GM12878 (cell line): ENCODE results near the gene ZNF688. TPM values are rescaled to one million over a fixed set of nuclear protein-coding genes. Genes with fewer than 3 reads are reported as not detected.

Experiments
- ATAC-seq: fragments of 200-7000 bp; cut with Tn5 transposase; 3 replicates; pipeline ENCODE4 v1.9.1; 2020; ENCODE audit warnings: mild to moderate bottlenecking, moderate library complexity
- BruUV-seq: library from RNA; stranded (reverse); fragments of 400-500 nt; replicated peaks from 2 replicates; lab custom pipeline; 2021; lab: Mats Ljungman, UMichigan
- CTCF ChIA-PET: fragments of 300-600 bp; sonication (Branson Sonifier 250); formaldehyde crosslinking; extraction: SDS; loops from one replicate; lab custom pipeline; 2021; ENCODE audit warnings: inconsistent platforms; lab: Yijun Ruan, JAX
- POLR2A ChIA-PET: fragments of 350-600 bp; formaldehyde crosslinking; extraction: SDS; loops from one replicate; lab custom pipeline; 2021; ENCODE audit warnings: inconsistent platforms; lab: Charles Lee
- RAD21 ChIA-PET: fragments of 300-600 bp; sonication (Branson Sonifier 250); formaldehyde crosslinking; loops from one replicate; lab custom pipeline; 2023; ENCODE audit warnings: antibody characterized with exemption; ENCODE audit not compliant: unreplicated experiment; lab: Charles Lee
- SMC1A ChIA-PET: fragments of 300-600 bp; sonication (Branson Sonifier 250); formaldehyde crosslinking; loops from one replicate; lab custom pipeline; 2023; ENCODE audit not compliant: unreplicated experiment, uncharacterized antibody; lab: Charles Lee
- DNase-seq: peaks from one replicate; pipeline ENCODE4 v3.0.0-alpha.2; 2011; ENCODE audit warnings: low read depth, low spot score
- FAIRE-seq: peaks from 3 replicates; lab custom pipeline; 2011; peaks lifted over from hg19 to GRCh38; lab: Jason Lieb, UNC
- H2AFZ ChIP-seq: 2 replicates; pipeline ENCODE4 v1.6.0; 2011; ENCODE audit warnings: low read depth, low read length, control low read depth; ENCODE audit not compliant: control insufficient read depth
- H3K27ac ChIP-seq: 2 replicates; pipeline ENCODE4 v1.5.1; 2011; ENCODE audit warnings: control low read depth; ENCODE audit not compliant: control insufficient read depth, insufficient read depth
- H3K27me3 ChIP-seq, 2 experiments: replicated peaks in 1 of 2; 2 replicates each; pipeline versions ENCODE4 v1.6.0 to v1.6.1; 2011; ENCODE audit warnings: low read length in 1 of 2; ENCODE audit not compliant: control insufficient read depth in 2 of 2, insufficient read depth in 2 of 2
- H3K36me3 ChIP-seq, 2 experiments: 2 replicates each; pipeline ENCODE4 v1.5.1; 2011; ENCODE audit warnings: low read length in 1 of 2; ENCODE audit not compliant: control insufficient read depth in 2 of 2, insufficient read depth in 2 of 2
- H3K4me1 ChIP-seq: 2 replicates; pipeline ENCODE4 v1.6.1; 2011; ENCODE audit warnings: mild to moderate bottlenecking, low read length, moderate library complexity, mixed read lengths; ENCODE audit not compliant: control insufficient read depth, insufficient read depth
- H3K4me2 ChIP-seq: 2 replicates; pipeline ENCODE4 v1.6.0; 2011; ENCODE audit warnings: control low read depth; ENCODE audit not compliant: control insufficient read depth, insufficient read depth
- H3K4me3 ChIP-seq: fragments of 200-600 bp; sonication (generic); 2 replicates; pipeline ENCODE4 v1.5.1; 2016
- H3K79me2 ChIP-seq: 2 replicates; pipeline ENCODE4 v1.6.0; 2011; ENCODE audit warnings: low read length; ENCODE audit not compliant: control insufficient read depth, insufficient read depth
- H3K9ac ChIP-seq: 2 replicates; pipeline ENCODE4 v1.8.0; 2011; ENCODE audit warnings: low read length, control low read depth, mixed read lengths; ENCODE audit not compliant: control insufficient read depth, insufficient read depth
- H3K9me3 ChIP-seq: replicated peaks from 3 replicates; pipeline ENCODE4 v1.5.1; 2011; ENCODE audit warnings: mild to moderate bottlenecking, low read length; ENCODE audit not compliant: control insufficient read depth, insufficient read depth
- H4K20me1 ChIP-seq: 2 replicates; pipeline ENCODE4 v1.6.0; 2011; ENCODE audit not compliant: control insufficient read depth, insufficient read depth
- BRCA1 ChIP-seq: IDR thresholded peaks from 2 replicates; pipeline ENCODE4 v1.6.1; 2011; ENCODE audit warnings: low read depth, low read length, improper control_type of control experiment
- DPF2 ChIP-seq: fragments of 450-650 bp; IDR thresholded peaks from 2 replicates; pipeline ENCODE4 v1.6.1; 2017; ENCODE audit warnings: mild to moderate bottlenecking
- E2F8 ChIP-seq: fragments of 450-650 bp; IDR thresholded peaks from 2 replicates; pipeline ENCODE4 v1.6.1; 2018; ENCODE audit warnings: mild to moderate bottlenecking, low read depth, moderate library complexity; ENCODE audit not compliant: partially characterized antibody
- NFXL1 ChIP-seq: fragments of 450-650 bp; IDR thresholded peaks from 2 replicates; pipeline ENCODE4 v1.6.1; 2017; ENCODE audit warnings: antibody characterized with exemption, mild to moderate bottlenecking, borderline replicate concordance
- NKRF ChIP-seq: fragments of 450-650 bp; conservative IDR thresholded peaks from 2 replicates; pipeline ENCODE4 v1.6.1; 2017; ENCODE audit warnings: mild to moderate bottlenecking, moderate library complexity
- NRF1 ChIP-seq: conservative IDR thresholded peaks from 2 replicates; pipeline ENCODE4 v1.6.1; 2011; ENCODE audit warnings: mild to moderate bottlenecking, low read depth, low read length, improper control_type of control experiment
- POLR2AphosphoS5 ChIP-seq: IDR thresholded peaks from 2 replicates; pipeline ENCODE4 v1.6.1; 2011; ENCODE audit warnings: mild to moderate bottlenecking, low read length, inconsistent platforms
- PRDM15 ChIP-seq: fragments of 450-650 bp; formaldehyde crosslinking; IDR thresholded peaks from 2 replicates; pipeline ENCODE4 v1.4.0; 2020; ENCODE audit warnings: mild to moderate bottlenecking, moderate library complexity
- RB1 ChIP-seq: fragments of 450-650 bp; formaldehyde crosslinking; IDR thresholded peaks from 2 replicates; pipeline ENCODE4 v1.6.1; 2017; ENCODE audit warnings: mild to moderate bottlenecking, borderline replicate concordance
- RUNX3 ChIP-seq: IDR thresholded peaks from 2 replicates; pipeline ENCODE4 v1.6.1; 2012; ENCODE audit warnings: low read length, inconsistent platforms
- TARDBP ChIP-seq: IDR thresholded peaks from 2 replicates; pipeline ENCODE4 v1.6.1; 2016; ENCODE audit warnings: borderline replicate concordance
- TCF12 ChIP-seq: IDR thresholded peaks from 2 replicates; pipeline ENCODE4 v1.6.1; 2011; ENCODE audit warnings: low read depth, mild to moderate bottlenecking, low read length
- TCF7 ChIP-seq: IDR thresholded peaks from 2 replicates; pipeline ENCODE4 v1.6.1; 2014; ENCODE audit warnings: antibody characterized with exemption, borderline replicate concordance
- USF2 ChIP-seq: IDR thresholded peaks from 2 replicates; pipeline ENCODE4 v1.6.1; 2011; ENCODE audit warnings: low read depth, low read length, improper control_type of control experiment, borderline replicate concordance
- ZNF622 ChIP-seq: fragments of 450-650 bp; IDR thresholded peaks from 2 replicates; pipeline ENCODE4 v1.6.1; 2017; ENCODE audit warnings: mild to moderate bottlenecking, inconsistent platforms
- WGBS: methylation state at CpG from one replicate; pipeline ENCODE4 v1.1.6; 2016; ENCODE audit warnings: low lambda C conversion rate; ENCODE audit not compliant: insufficient replicate concordance, insufficient coverage; ENCODE audit errors: missing lambda C conversion rate; 5-methylcytosine and 5-hydroxymethylcytosine counted together
- in situ Hi-C: fragments of 300-500 bp; cut with MboI; formaldehyde crosslinking; loops from 9 replicates; pipeline ENCODE4 v1.14.3; 2018; ENCODE audit warnings: mixed read lengths
- intact Hi-C: fragments of 100-400 bp; cut with micrococcal nuclease; formaldehyde crosslinking; loops from one replicate; pipeline ENCODE4 v1.14.2; 2022; ENCODE audit not compliant: unreplicated experiment
- polyA plus RNA-seq, 11 experiments: library from polyadenylated mRNA; depleted of rRNA in 4 of 11; unstranded in 6 of 11; stranded (reverse) in 5 of 11; fragments of >200 nt; fragmentation: Nextera tagmentation in 4 of 11; fragmentation: Illumina TruSeq in 1 of 11; extraction: Ambion mirVana in 4 of 11; extraction: Trizol in 1 of 11; gene quantifications; 1 replicate in 1 of 11; 2 replicates in 10 of 11; pipeline versions ENCODE4 v1.2.1 to v1.2.3, GENCODE V29; 2011 to 2016; ENCODE audit warnings: inconsistent platforms in 2 of 11, missing spikeins in 2 of 11, low read depth in 1 of 11
- total RNA-seq, 4 experiments: library from RNA; depleted of rRNA in 3 of 4; stranded (reverse); fragments of >200 nt in 3 of 4; fragmentation: Illumina TruSeq in 1 of 4; extraction: Trizol in 1 of 4; gene quantifications; 2 replicates each; pipeline versions ENCODE4 v1.2.1 to v1.2.3, GENCODE V29; 2013 to 2021

The ZNF688 gene
- total and polyA plus RNA-seq, 10 of the 15 experiments (the other 5 are each of a cell fraction or from before 2014, with no cell fraction given) = 0.14 to 17.4 (median 10.6) TPM

GRCh38 chr16:30565984-30566383 lies 5.5 kb downstream of the ZNF688 start (continued):
- TF ChIP-seq DPF2 (no peak), TCF12 (no peak), NKRF (no peak), NFXL1 (no peak), RB1 (no peak), BRCA1 (no peak), ZNF622 (no peak)

- Histone ChIP-seq H3K27ac (no peak overlapping the region), H2AFZ (no peak overlapping the region), H3K4me2 (no peak overlapping the region), H4K20me1 (no peaks in the 10 kb centered on the region), H3K79me2 (peaks cover 2% of the 10 kb centered on the region), H3K4me3 (no peak overlapping the region), H3K9me3 (no peaks in the 10 kb centered on the region), H3K4me1 (peaks cover 27% of the 10 kb centered on the region), H3K36me3 (no peaks in the 10 kb centered on the region; a peak in 2 of 4 replicates), H3K9ac (no peak overlapping the region), H3K27me3 (no peaks in the 10 kb centered on the region)
- ChIA-PET CTCF (interaction anchor here (0.8 to 2.6 kb wide), 6 partner anchors 21 to 136 kb away, joined by 3 to 8 read pairs (median 4); partner anchors contain the start of gene DCTPP1), SMC1A (interaction anchor here (1.0 to 1.4 kb wide), 3 partner anchors 11 to 422 kb away, joined by 3 to 4 read pairs (median 3); no protein-coding TSS in a partner anchor), RAD21 (interaction anchor here (1.2 to 4.4 kb wide), 3 partner anchors 8 to 135 kb away, joined by 3 to 22 read pairs (median 17); partner anchors contain the start of genes DCTPP1 and ZNF747), POLR2A (interaction anchor here (0.7 to 1.6 kb wide), 6 partner anchors 8 to 114 kb away, joined by 3 to 4 read pairs (median 3); partner anchors contain the start of gene ZNF689)
- no TSS peak for BruUV-seq
- intact Hi-C loops = no loop called here
- ATAC-seq (no peak), FAIRE-seq (no peak), DNase-seq (no peak)
- in situ Hi-C loops = no loop called here
- 69% methylated on average over 5 of the region's 7 CpGs for WGBS
- TF ChIP-seq POLR2AphosphoS5 (no peak), PRDM15 (CRISPR knock-in tag) (no peak), RUNX3 (no peak), NRF1 (no peak), TCF7 (no peak), USF2 (no peak), TARDBP (no peak), E2F8 (no peak)
Measured at GRCh38 chr16:30565526-30565925, 6.0 kb downstream of the ZNF688 start.
